IMR-90 (cell line): ENCODE measurements around the gene RAB3GAP2. TPM values are rescaled to one million over a fixed set of nuclear protein-coding genes. Genes with fewer than 3 reads are reported as not detected.

Experiments used
- ATAC-seq: fragments of 200-7000 bp; cut with Tn5 transposase; 2 replicates; pipeline ENCODE4 v1.9.1; 2020; ENCODE audit warnings: low read depth, mild to moderate bottlenecking, moderate library complexity
- BruUV-seq: library from RNA; stranded (reverse); fragments of 400-500 nt; replicated peaks from 2 replicates; lab custom pipeline; 2021; lab: Mats Ljungman, UMichigan
- CTCF ChIA-PET: fragments of 300-600 bp; formaldehyde crosslinking; extraction: SDS; loops from one replicate; lab custom pipeline; 2021; ENCODE audit warnings: antibody characterized with exemption; lab: Yijun Ruan, JAX
- POLR2A ChIA-PET: fragments of 300-600 bp; sonication (Branson Sonifier 250); formaldehyde crosslinking; loops from one replicate; lab custom pipeline; 2022; ENCODE audit warnings: antibody characterized with exemption; ENCODE audit not compliant: unreplicated experiment; lab: Charles Lee
- DNase-seq: peaks from one replicate; pipeline ENCODE4 v3.0.0; 2013
- H2AFZ ChIP-seq: replicated peaks from 2 replicates; pipeline ENCODE3; 2013; ENCODE audit warnings: low read length, mild to moderate bottlenecking; ENCODE audit not compliant: poor library complexity
- H2AK5ac ChIP-seq: 2 replicates; pipeline ENCODE4 v1.6.1; 2013; ENCODE audit warnings: low read depth, low read length, inconsistent platforms
- H2AK9ac ChIP-seq: replicated peaks from 2 replicates; pipeline ENCODE3; 2013; ENCODE audit warnings: mild to moderate bottlenecking, low read depth, low read length, moderate library complexity; ENCODE audit not compliant: poor library complexity
- H2BK120ac ChIP-seq: 2 replicates; pipeline ENCODE4 v1.6.1; 2013; ENCODE audit warnings: low read depth, low read length, inconsistent platforms
- H2BK15ac ChIP-seq: 3 replicates; pipeline ENCODE4 v1.6.1; 2013; ENCODE audit warnings: low read depth, low read length, inconsistent platforms
- H2BK20ac ChIP-seq: 2 replicates; pipeline ENCODE4 v1.6.1; 2013; ENCODE audit warnings: low read depth, mild to moderate bottlenecking, inconsistent platforms, low read length, moderate library complexity
- H2BK5ac ChIP-seq: 2 replicates; pipeline ENCODE4 v1.6.1; 2013; ENCODE audit warnings: mild to moderate bottlenecking, low read depth, low read length, inconsistent platforms; ENCODE audit not compliant: poor library complexity, severe bottlenecking
- H3K14ac ChIP-seq: replicated peaks from 2 replicates; pipeline ENCODE4 v1.6.1; 2013; ENCODE audit warnings: low read depth, low read length, inconsistent platforms
- H3K18ac ChIP-seq: 2 replicates; pipeline ENCODE4 v1.6.1; 2013; ENCODE audit warnings: low read depth, low read length, control low read depth
- H3K23ac ChIP-seq: 2 replicates; pipeline ENCODE4 v1.6.1; 2013; ENCODE audit warnings: low read depth, low read length, inconsistent platforms
- H3K27ac ChIP-seq: 2 replicates; pipeline ENCODE4 v1.5.1; 2013; ENCODE audit warnings: mild to moderate bottlenecking, control low read depth, low read length; ENCODE audit not compliant: insufficient read depth
- H3K27me3 ChIP-seq: 2 replicates; pipeline ENCODE4 v1.6.1; 2013; ENCODE audit warnings: low read length; ENCODE audit not compliant: control insufficient read depth, insufficient read depth
- H3K36me3 ChIP-seq: 2 replicates; pipeline ENCODE4 v1.6.1; 2013; ENCODE audit warnings: low read length, mixed read lengths; ENCODE audit not compliant: control insufficient read depth, insufficient read depth
- H3K4ac ChIP-seq: 2 replicates; pipeline ENCODE4 v1.6.1; 2013; ENCODE audit warnings: low read depth, low read length, inconsistent platforms
- H3K4me1 ChIP-seq: 2 replicates; pipeline ENCODE4 v1.6.1; 2013; ENCODE audit warnings: low read length, mixed read lengths; ENCODE audit not compliant: control insufficient read depth, insufficient read depth
- H3K4me2 ChIP-seq: 2 replicates; pipeline ENCODE4 v1.6.1; 2013; ENCODE audit warnings: low read depth, mild to moderate bottlenecking, control low read depth, low read length, moderate library complexity
- H3K4me3 ChIP-seq: 2 replicates; pipeline ENCODE4 v1.5.1; 2013; ENCODE audit warnings: low read depth, mild to moderate bottlenecking, control low read depth, low read length, moderate library complexity; ENCODE audit not compliant: insufficient read depth
- H3K56ac ChIP-seq: 2 replicates; pipeline ENCODE4 v1.6.1; 2013; ENCODE audit warnings: low read length, inconsistent platforms; ENCODE audit not compliant: insufficient read depth; ENCODE audit errors: extremely low read depth
- H3K79me1 ChIP-seq, 2 experiments: 2 replicates each; pipeline ENCODE4 v1.6.1; 2013; ENCODE audit warnings: low read length in 2 of 2, inconsistent platforms in 1 of 2, low read depth in 1 of 2
- H3K9ac ChIP-seq: 2 replicates; pipeline ENCODE4 v1.6.1; 2013; ENCODE audit warnings: low read depth, low read length, control low read depth
- H3K9me1 ChIP-seq: 2 replicates; pipeline ENCODE4 v1.6.1; 2013; ENCODE audit warnings: low read length, inconsistent platforms; ENCODE audit not compliant: insufficient read depth
- H3K9me3 ChIP-seq: 2 replicates; pipeline ENCODE4 v1.6.1; 2013; ENCODE audit warnings: low read length; ENCODE audit not compliant: control insufficient read depth, insufficient read depth
- H4K20me1 ChIP-seq: 2 replicates; pipeline ENCODE4 v1.6.1; 2013; ENCODE audit warnings: low read length, inconsistent platforms; ENCODE audit not compliant: insufficient read depth
- H4K5ac ChIP-seq: 2 replicates; pipeline ENCODE4 v1.6.1; 2013; ENCODE audit warnings: mild to moderate bottlenecking, low read depth, low read length, control low read depth
- H4K8ac ChIP-seq, 2 experiments: 2 replicates each; pipeline ENCODE4 v1.6.1; 2013; ENCODE audit warnings: low read depth in 2 of 2, low read length in 2 of 2, control low read depth in 1 of 2, inconsistent platforms in 1 of 2
- H4K91ac ChIP-seq: 2 replicates; pipeline ENCODE4 v1.6.1; 2013; ENCODE audit warnings: low read depth, low read length, inconsistent platforms; ENCODE audit not compliant: insufficient read depth
- BHLHE40 ChIP-seq: fragments of 150-350 bp; IDR thresholded peaks from 2 replicates; pipeline ENCODE4 v1.6.1; 2016; ENCODE audit warnings: mild to moderate bottlenecking, low read depth, low read length
- CEBPB ChIP-seq: IDR thresholded peaks from 2 replicates; pipeline ENCODE4 v1.6.1; 2012; ENCODE audit warnings: low read depth, low read length, improper control_type of control experiment
- FOS ChIP-seq: fragments of 150-350 bp; IDR thresholded peaks from 2 replicates; pipeline ENCODE4 v1.6.1; 2016; ENCODE audit warnings: low read depth, low read length
- MAFK ChIP-seq: IDR thresholded peaks from 2 replicates; pipeline ENCODE4 v1.6.1; 2012; ENCODE audit warnings: low read depth, low read length, improper control_type of control experiment
- MAZ ChIP-seq: IDR thresholded peaks from 2 replicates; pipeline ENCODE4 v1.6.1; 2012; ENCODE audit warnings: low read depth, mild to moderate bottlenecking, low read length, improper control_type of control experiment, moderate library complexity, borderline replicate concordance
- RAD21 ChIP-seq: IDR thresholded peaks from 2 replicates; pipeline ENCODE4 v1.6.1; 2012; ENCODE audit warnings: low read length, improper control_type of control experiment
- RFX5 ChIP-seq: IDR thresholded peaks from 2 replicates; pipeline ENCODE4 v1.8.0; 2012; ENCODE audit warnings: low read depth, mild to moderate bottlenecking, low read length, moderate library complexity
- SMC3 ChIP-seq: fragments of 150-350 bp; IDR thresholded peaks from 2 replicates; pipeline ENCODE4 v1.6.1; 2016; ENCODE audit warnings: low read depth, mild to moderate bottlenecking, antibody characterized with exemption, low read length, moderate library complexity
- dilution Hi-C: fragments of 300-500 bp; cut with HindIII; formaldehyde crosslinking; loops from one replicate; pipeline ENCODE4 v1.14.3; 2018; ENCODE audit warnings: low sequenced_read_pairs; ENCODE audit not compliant: unreplicated experiment
- in situ Hi-C: fragments of 300-500 bp; cut with MboI; formaldehyde crosslinking; loops from 3 replicates; pipeline ENCODE4 v1.14.3; 2019; ENCODE audit warnings: low sequenced_read_pairs, inconsistent platforms, mixed read lengths
- intact Hi-C: fragments of 100-400 bp; cut with micrococcal nuclease; formaldehyde crosslinking; loops from 2 replicates; pipeline ENCODE4 v1.10.0; 2022
- polyA plus RNA-seq, 3 experiments: library from polyadenylated mRNA; depleted of rRNA; stranded (reverse); fragments of >200 nt; gene quantifications; 2 replicates each; pipeline ENCODE4 v1.2.3, GENCODE V29; 2012; ENCODE audit warnings: low replicate concordance in 1 of 3
- total RNA-seq: library from RNA; depleted of rRNA; stranded (reverse); fragments of >200 nt; gene quantifications from 2 replicates; pipeline ENCODE4 v1.2.3, GENCODE V29; 2012
- TF ChIP-seq, protein P1 (sequence below): conservative IDR thresholded peaks from 2 replicates; pipeline ENCODE4 v1.5.1; 2012; ENCODE audit warnings: mild to moderate bottlenecking, low read depth, low read length, improper control_type of control experiment

Gene RAB3GAP2
- total and polyA plus RNA-seq, 2 of the 4 experiments (the other 2 are of a cell fraction), result 12.3 to 37.8 TPM

DNA sequence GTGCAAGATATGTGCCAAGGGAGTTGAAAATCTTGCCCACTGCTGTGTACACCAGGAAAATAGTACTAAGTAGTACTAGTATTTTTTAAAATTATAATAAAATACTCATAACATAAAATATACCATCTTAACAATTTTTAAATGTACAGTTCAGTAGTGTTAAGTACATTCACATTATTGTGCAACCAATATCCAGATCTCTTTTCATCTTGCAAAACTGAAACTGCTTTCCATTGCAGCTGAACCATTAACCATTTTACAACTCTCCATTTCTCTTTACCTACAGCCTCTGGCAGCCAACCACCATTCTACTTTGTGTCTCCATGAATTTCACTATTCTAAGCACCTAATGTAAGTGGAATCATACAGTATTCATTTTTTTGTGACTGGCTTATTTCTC, 19.3 kb upstream of the RAB3GAP2 start:
- no peak overlapping the region for H2AK5ac ChIP-seq
- no peak overlapping the region for H3K14ac ChIP-seq
- no peak overlapping the region for H2AFZ ChIP-seq
- in situ Hi-C loops (loop anchor here (10.0 kb wide), 1 partner anchor 483 kb away; no protein-coding TSS in a partner anchor), intact Hi-C loops (no loop called here), dilution Hi-C loops (no loop called here)
- H4K91ac ChIP-seq, result no peak overlapping the region
- H3K9ac ChIP-seq, result no peak overlapping the region
- H3K4me3 ChIP-seq, result no peak overlapping the region
- peaks cover 9% of the 10 kb centered on the region for H3K27me3 ChIP-seq
- no peak overlapping the region for H3K23ac ChIP-seq
- no peak overlapping the region for H3K4me2 ChIP-seq
- no peaks in the 10 kb centered on the region for H4K20me1 ChIP-seq
- H3K18ac ChIP-seq, result no peak overlapping the region; the same call in 1 of the 2 replicates
- H4K5ac ChIP-seq, result no peak overlapping the region
- no peak overlapping the region for H2BK15ac ChIP-seq
- no peak overlapping the region for H3K4ac ChIP-seq
- no peaks in the 10 kb centered on the region for H3K79me1 ChIP-seq
- no peaks in the 10 kb centered on the region for H3K4me1 ChIP-seq
- H3K27ac ChIP-seq, result no peak overlapping the region
- DNase-seq (no peak), ATAC-seq (no peak)
- TF ChIP-seq SMC3 (no peak), FOS (no peak), RAD21 (no peak), MAZ (no peak), RFX5 (no peak), BHLHE40 (no peak), CEBPB (no peak), MAFK (no peak)
- TF ChIP-seq, protein P1, sequence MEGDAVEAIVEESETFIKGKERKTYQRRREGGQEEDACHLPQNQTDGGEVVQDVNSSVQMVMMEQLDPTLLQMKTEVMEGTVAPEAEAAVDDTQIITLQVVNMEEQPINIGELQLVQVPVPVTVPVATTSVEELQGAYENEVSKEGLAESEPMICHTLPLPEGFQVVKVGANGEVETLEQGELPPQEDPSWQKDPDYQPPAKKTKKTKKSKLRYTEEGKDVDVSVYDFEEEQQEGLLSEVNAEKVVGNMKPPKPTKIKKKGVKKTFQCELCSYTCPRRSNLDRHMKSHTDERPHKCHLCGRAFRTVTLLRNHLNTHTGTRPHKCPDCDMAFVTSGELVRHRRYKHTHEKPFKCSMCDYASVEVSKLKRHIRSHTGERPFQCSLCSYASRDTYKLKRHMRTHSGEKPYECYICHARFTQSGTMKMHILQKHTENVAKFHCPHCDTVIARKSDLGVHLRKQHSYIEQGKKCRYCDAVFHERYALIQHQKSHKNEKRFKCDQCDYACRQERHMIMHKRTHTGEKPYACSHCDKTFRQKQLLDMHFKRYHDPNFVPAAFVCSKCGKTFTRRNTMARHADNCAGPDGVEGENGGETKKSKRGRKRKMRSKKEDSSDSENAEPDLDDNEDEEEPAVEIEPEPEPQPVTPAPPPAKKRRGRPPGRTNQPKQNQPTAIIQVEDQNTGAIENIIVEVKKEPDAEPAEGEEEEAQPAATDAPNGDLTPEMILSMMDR, result no peak
- no peak overlapping the region for H2BK20ac ChIP-seq
- POLR2A ChIA-PET, result no interaction called here
- no peak overlapping the region for H2BK120ac ChIP-seq
- H3K9me3 ChIP-seq, result no peaks in the 10 kb centered on the region
- H3K9me1 ChIP-seq, result no peaks in the 10 kb centered on the region
- H2BK5ac ChIP-seq, result no peak overlapping the region
- H2AK9ac ChIP-seq, result no peak overlapping the region
- no TSS peak for BruUV-seq
- CTCF ChIA-PET, result no interaction called here
- no peak overlapping the region for H4K8ac ChIP-seq
- H3K36me3 ChIP-seq, result no peaks in the 10 kb centered on the region
- no peak overlapping the region for H3K56ac ChIP-seq
